ENCODE measurements around the gene OR52B6.
"Not testable (repeated sequence)": the region's sequence is repeated elsewhere in the genome, so short reads cannot be mapped to it uniquely, and the experiment has no call there.

The OR52B6 gene

DNA sequence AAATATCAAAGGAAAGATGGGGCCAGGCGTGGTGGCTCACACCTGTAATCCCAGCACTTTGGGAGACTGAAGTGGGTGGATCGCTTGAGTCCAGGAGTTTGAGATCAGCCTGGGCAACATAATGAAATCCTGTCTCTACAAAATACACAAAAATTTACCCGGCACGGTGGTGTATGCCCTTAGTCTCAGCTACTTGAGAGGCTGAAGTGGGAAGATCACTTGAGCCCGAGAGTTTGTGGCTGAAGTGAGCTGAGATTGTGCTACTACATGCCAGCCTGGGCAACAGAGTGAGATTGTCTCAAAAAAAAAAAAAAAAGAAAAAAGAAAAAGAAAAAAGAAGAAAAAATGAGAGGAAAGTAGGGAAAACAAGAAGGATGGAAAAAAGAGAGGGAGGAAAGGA is 11.9 kb downstream of the OR52B6 start:
- in situ Hi-C loops (cut with MboI; ENCODE audit: low sequenced_read_pairs, unreplicated experiment), result no loop called here
- DNase-seq (ENCODE audit: low spot score), result no peak
- TF ChIP-seq, protein P1, sequence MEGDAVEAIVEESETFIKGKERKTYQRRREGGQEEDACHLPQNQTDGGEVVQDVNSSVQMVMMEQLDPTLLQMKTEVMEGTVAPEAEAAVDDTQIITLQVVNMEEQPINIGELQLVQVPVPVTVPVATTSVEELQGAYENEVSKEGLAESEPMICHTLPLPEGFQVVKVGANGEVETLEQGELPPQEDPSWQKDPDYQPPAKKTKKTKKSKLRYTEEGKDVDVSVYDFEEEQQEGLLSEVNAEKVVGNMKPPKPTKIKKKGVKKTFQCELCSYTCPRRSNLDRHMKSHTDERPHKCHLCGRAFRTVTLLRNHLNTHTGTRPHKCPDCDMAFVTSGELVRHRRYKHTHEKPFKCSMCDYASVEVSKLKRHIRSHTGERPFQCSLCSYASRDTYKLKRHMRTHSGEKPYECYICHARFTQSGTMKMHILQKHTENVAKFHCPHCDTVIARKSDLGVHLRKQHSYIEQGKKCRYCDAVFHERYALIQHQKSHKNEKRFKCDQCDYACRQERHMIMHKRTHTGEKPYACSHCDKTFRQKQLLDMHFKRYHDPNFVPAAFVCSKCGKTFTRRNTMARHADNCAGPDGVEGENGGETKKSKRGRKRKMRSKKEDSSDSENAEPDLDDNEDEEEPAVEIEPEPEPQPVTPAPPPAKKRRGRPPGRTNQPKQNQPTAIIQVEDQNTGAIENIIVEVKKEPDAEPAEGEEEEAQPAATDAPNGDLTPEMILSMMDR (IDR thresholded peaks at IDR 0.05; ENCODE audit: borderline replicate concordance, control extremely low read depth, extremely low read depth, insufficient read depth, missing control alignments), result no peak

- TF ChIP-seq, protein P1 (IDR thresholded peaks at IDR 0.05; ENCODE audit: borderline replicate concordance, control extremely low read depth, extremely low read depth, insufficient read depth, missing control alignments), result no peak
- in situ Hi-C loops (cut with MboI; ENCODE audit: low sequenced_read_pairs, unreplicated experiment), result no loop called here
- DNase-seq (ENCODE audit: low spot score), result no peak
These were observed 12.5 kb downstream of the OR52B6 start for GRCh38 chr11:5593146-5593545.

- in situ Hi-C loops (cut with MboI; ENCODE audit: low sequenced_read_pairs, unreplicated experiment), result no loop called here
- TF ChIP-seq, protein P1 (IDR thresholded peaks at IDR 0.05; ENCODE audit: borderline replicate concordance, control extremely low read depth, extremely low read depth, insufficient read depth, missing control alignments), result no peak
- peak; percentile 42 for DNase-seq (ENCODE audit: low spot score)
These were observed 16.0 kb downstream of the OR52B6 start, which contains the start of gene TRIM6 for GRCh38 chr11:5596607-5597201. TRIM6 (plus strand) TSS chr11:5596637; CDS start chr11:5596898, 261 bp downstream.

DNA sequence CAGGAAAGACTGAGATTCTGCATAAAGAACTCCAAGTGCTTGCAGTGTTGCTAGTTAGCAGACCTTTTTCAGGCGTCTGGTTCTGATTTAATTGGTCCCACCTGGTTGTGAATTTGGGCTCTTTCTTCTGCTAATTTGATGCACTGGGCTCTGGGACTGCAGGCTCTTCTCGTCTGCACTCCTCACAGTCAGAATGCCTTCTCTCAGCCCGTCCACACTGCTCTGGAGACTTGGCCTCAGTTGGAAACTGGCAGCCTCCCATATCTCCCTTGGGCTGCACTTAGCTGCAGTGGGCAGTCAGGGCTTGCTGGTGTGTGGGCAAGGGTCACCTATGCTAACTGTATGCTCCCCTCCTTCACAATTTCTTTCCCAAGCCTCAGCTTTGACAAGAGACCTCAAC is 17.3 kb downstream of the OR52B6 start:
- TF ChIP-seq, protein P1 (IDR thresholded peaks at IDR 0.05; ENCODE audit: borderline replicate concordance, control extremely low read depth, extremely low read depth, insufficient read depth, missing control alignments), result no peak
- in situ Hi-C loops (cut with MboI; ENCODE audit: low sequenced_read_pairs, unreplicated experiment), result no loop called here
- DNase-seq (ENCODE audit: low spot score), result no peak

- TF ChIP-seq, protein P1 (IDR thresholded peaks at IDR 0.05; ENCODE audit: borderline replicate concordance, control extremely low read depth, extremely low read depth, insufficient read depth, missing control alignments), result peak; percentile 70
- peak; percentile 76 for DNase-seq (ENCODE audit: low spot score)
- in situ Hi-C loops (cut with MboI; ENCODE audit: low sequenced_read_pairs, unreplicated experiment), result loop anchor here (10.0 kb wide), 1 partner anchor 204 kb away; the partner anchor contains the start of gene OR52N2
These were observed 19.7 kb downstream of the OR52B6 start for GRCh38 chr11:5600374-5600851.

DNA sequence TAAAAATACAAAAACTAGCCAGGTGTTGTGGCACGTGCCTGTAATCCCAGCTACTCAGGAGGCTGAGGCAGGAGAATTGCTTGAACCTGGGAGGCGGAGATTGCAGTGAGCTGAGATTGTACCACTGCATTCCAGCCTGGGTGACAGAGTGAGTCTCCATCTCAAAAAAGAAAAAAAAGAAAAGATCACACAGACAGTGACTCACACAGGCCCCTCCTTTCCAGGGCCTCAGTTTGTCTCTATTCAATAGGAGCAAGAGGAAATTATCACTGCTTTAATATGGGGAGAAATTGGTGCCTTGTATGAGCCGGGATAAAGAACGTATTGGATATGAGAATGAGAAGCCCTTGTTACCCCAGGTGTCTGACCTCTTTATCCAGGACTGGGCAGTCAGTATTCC is 22.1 kb downstream of the OR52B6 start:
- in situ Hi-C loops (cut with MboI; ENCODE audit: low sequenced_read_pairs, unreplicated experiment), result loop anchor here (10.0 kb wide), 1 partner anchor 202 kb away; the partner anchor contains the start of gene OR52N2
- not testable (repeated sequence) for DNase-seq (ENCODE audit: low spot score)

DNA sequence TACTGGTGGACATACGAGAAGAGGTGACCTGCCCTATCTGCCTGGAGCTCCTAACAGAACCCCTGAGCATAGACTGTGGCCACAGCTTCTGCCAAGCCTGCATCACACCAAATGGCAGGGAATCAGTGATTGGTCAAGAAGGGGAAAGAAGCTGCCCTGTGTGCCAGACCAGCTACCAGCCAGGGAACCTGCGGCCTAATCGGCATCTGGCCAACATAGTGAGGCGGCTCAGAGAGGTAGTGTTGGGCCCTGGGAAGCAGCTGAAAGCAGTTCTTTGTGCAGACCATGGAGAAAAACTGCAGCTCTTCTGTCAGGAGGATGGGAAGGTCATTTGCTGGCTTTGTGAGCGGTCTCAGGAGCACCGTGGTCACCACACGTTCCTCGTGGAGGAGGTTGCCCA is 22.6 kb downstream of the OR52B6 start:
- no peak for DNase-seq (ENCODE audit: low spot score)
- in situ Hi-C loops (cut with MboI; ENCODE audit: low sequenced_read_pairs, unreplicated experiment), result loop anchor here (10.0 kb wide), 1 partner anchor 201 kb away; the partner anchor contains the start of gene OR52N2
- TF ChIP-seq, protein P1 (IDR thresholded peaks at IDR 0.05; ENCODE audit: borderline replicate concordance, control extremely low read depth, extremely low read depth, insufficient read depth, missing control alignments), result no peak
